ENCODE data around the gene RCAN2.

GRCh38 chr6:46509981-46510510 lies 18.8 kb upstream of the RCAN2 start:
- TF ChIP-seq CTCF (IDR thresholded peaks at IDR 0.05): no peak
- TF ChIP-seq POLR2A (IDR thresholded peaks at IDR 0.05; ENCODE audit: low read depth): no peak
- no peak for TF ChIP-seq POLR2AphosphoS5 (IDR thresholded peaks at IDR 0.05)

Data from esophagus muscularis mucosa (tissue), 3 donors.